Adrenal gland (tissue), 5 donors: ENCODE results near the gene TFAM.

Source experiments
- POLR2A ChIP-seq, 2 donors: fragments of 450-650 bp; IDR thresholded peaks; one replicate each; pipeline ENCODE4 v1.6.1; 2017; ENCODE audit warnings: antibody characterized with exemption in 2 of 2, mild to moderate bottlenecking in 2 of 2, moderate library complexity in 1 of 2
- TF ChIP-seq, protein P1 (sequence below), 6 experiments: fragments of 450-650 bp in 4 of 6; fragments of 200-600 bp in 2 of 6; sonication (generic) in 1 of 6; IDR thresholded peaks; 1 replicate in 5 of 6; 2 replicates in 1 of 6; pipeline versions ENCODE4 v1.5.1 to v1.8.0; 2016 to 2021; ENCODE audit warnings: antibody characterized with exemption in 6 of 6, mild to moderate bottlenecking in 2 of 6, moderate library complexity in 1 of 6
- donor health status: DM: no; HTN: no; CAD: no.

DNA sequence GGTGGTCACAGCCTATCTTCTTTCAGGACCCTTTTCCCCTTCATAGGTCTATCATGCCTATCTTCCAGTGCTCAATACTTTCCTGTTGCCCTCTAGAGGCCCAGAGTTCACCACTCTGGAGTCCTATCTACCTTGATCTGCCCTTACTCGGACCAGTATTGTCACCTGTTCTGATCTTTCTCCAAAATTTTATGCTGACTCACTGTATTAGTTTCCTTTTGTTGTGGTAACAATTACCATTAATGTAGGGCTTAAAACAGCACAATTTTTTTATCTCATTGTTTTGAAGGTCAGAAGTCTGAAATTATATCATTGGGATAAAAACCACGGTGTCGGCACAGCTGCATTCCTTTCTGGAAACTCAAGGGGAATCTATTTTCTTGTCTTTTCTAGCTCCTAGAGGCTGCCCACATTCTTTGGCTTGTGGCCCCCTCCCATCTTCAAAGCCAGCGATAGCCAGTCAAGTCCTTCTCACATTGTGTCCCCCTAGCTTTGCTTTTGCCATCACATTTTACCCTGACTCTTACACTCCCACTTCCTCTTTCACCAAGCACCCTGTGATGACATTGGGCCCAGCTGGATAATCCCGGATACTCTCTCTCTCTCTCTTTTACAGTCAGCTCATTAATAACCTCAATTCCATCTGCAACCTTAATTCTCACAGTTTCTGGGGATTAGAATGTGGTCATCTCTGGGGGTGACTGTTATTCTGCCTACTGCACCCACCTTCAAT lies 54.6 kb downstream of the TFAM start:
- TF ChIP-seq, protein P1, sequence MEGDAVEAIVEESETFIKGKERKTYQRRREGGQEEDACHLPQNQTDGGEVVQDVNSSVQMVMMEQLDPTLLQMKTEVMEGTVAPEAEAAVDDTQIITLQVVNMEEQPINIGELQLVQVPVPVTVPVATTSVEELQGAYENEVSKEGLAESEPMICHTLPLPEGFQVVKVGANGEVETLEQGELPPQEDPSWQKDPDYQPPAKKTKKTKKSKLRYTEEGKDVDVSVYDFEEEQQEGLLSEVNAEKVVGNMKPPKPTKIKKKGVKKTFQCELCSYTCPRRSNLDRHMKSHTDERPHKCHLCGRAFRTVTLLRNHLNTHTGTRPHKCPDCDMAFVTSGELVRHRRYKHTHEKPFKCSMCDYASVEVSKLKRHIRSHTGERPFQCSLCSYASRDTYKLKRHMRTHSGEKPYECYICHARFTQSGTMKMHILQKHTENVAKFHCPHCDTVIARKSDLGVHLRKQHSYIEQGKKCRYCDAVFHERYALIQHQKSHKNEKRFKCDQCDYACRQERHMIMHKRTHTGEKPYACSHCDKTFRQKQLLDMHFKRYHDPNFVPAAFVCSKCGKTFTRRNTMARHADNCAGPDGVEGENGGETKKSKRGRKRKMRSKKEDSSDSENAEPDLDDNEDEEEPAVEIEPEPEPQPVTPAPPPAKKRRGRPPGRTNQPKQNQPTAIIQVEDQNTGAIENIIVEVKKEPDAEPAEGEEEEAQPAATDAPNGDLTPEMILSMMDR (IDR thresholded peaks at IDR 0.05), result no peak
- no peak for TF ChIP-seq POLR2A (IDR thresholded peaks at IDR 0.05)
